Gastrocnemius medialis (tissue), 4 donors: Measurements from ENCODE around the gene CCNB1IP1. TPM values are rescaled to one million over a fixed set of nuclear protein-coding genes. Genes with fewer than 3 reads are reported as not detected.
"Not testable (repeated sequence)": the region's sequence is repeated elsewhere in the genome, so short reads cannot be mapped to it uniquely, and the experiment has no call there.

Experiments used
- ATAC-seq, 2 donors: fragments of 150-250 bp; one replicate each; pipeline ENCODE4 v1.9.1; 2016
- DNase-seq, 2 donors: peaks; one replicate each; pipeline ENCODE4 v3.0.0-alpha.2; 2019
- H3K27ac ChIP-seq, 4 donors: fragments of 200-600 bp; sonication (generic); 1 replicate in 1 of 4; 2 replicates in 3 of 4; pipeline ENCODE4 v1.5.1; 2016 to 2018; ENCODE audit warnings: mild to moderate bottlenecking in 2 of 4, moderate library complexity in 1 of 4
- H3K27me3 ChIP-seq, 3 donors: fragments of 200-600 bp; sonication (generic) in 2 of 3; 1 replicate in 1 of 3; 2 replicates in 2 of 3; pipeline versions ENCODE4 v1.5.1 to v1.6.0; 2016 to 2019; ENCODE audit warnings: mild to moderate bottlenecking in 1 of 3, moderate library complexity in 1 of 3
- H3K36me3 ChIP-seq, 2 donors: fragments of 200-600 bp; sonication (generic) in 1 of 2; one replicate each; pipeline ENCODE4 v1.5.1; 2017 to 2018
- H3K4me1 ChIP-seq, 2 donors: fragments of 200-600 bp; sonication (generic) in 1 of 2; one replicate each; pipeline ENCODE4 v1.5.1; 2016 to 2017; ENCODE audit warnings: mild to moderate bottlenecking in 2 of 2
- H3K4me3 ChIP-seq, 4 donors: fragments of 200-600 bp; sonication (generic) in 3 of 4; 1 replicate in 1 of 4; 2 replicates in 3 of 4; pipeline ENCODE4 v1.5.1; 2016 to 2019; ENCODE audit warnings: mild to moderate bottlenecking in 2 of 4
- H3K9me3 ChIP-seq, 3 donors: fragments of 200-600 bp; sonication (generic) in 2 of 3; 1 replicate in 1 of 3; 2 replicates in 2 of 3; pipeline ENCODE4 v1.5.1; 2016 to 2019
- CTCF ChIP-seq, 5 experiments: fragments of 450-650 bp in 3 of 5; fragments of 200-600 bp in 2 of 5; sonication (generic) in 2 of 5; IDR thresholded peaks in 4 of 5; conservative IDR thresholded peaks in 1 of 5; 1 replicate in 4 of 5; 2 replicates in 1 of 5; pipeline ENCODE4 v1.5.1; 2016 to 2019; ENCODE audit warnings: antibody characterized with exemption in 5 of 5, mild to moderate bottlenecking in 3 of 5, moderate library complexity in 3 of 5
- POLR2A ChIP-seq, 2 donors: fragments of 450-650 bp; IDR thresholded peaks; one replicate each; pipeline ENCODE4 v1.6.1; 2017; ENCODE audit warnings: antibody characterized with exemption in 2 of 2, mild to moderate bottlenecking in 2 of 2, moderate library complexity in 2 of 2
- in situ Hi-C, 4 donors: fragments of 200-750 bp; cut with MboI; loops; one replicate each; pipeline versions ENCODE4 v1.15.0 to v1.8.0; 2017; ENCODE audit warnings: low sequenced_read_pairs in 4 of 4
- intact Hi-C: fragments of 100-400 bp; cut with DNase I; formaldehyde crosslinking; loops from one replicate; pipeline ENCODE4 v1.15.1; 2023; ENCODE audit warnings: low total_unique reads
- total RNA-seq, 4 donors: library from RNA; depleted of rRNA; stranded (reverse); fragments of >200 nt; gene quantifications; one replicate each; pipeline versions ENCODE4 v1.1.0 to v1.2.3, GENCODE V29; 2016

Gene CCNB1IP1
- total RNA-seq, 4 donors from 2014 or later: 15.7 to 42.9 (median 30.2) TPM

- H3K4me3 ChIP-seq: no peak overlapping the region
- ATAC-seq (no peak), DNase-seq (no peak)
- no peaks in the 10 kb centered on the region for H3K4me1 ChIP-seq
- intact Hi-C loops (no loop called here), in situ Hi-C loops (loop anchor here in 2 of 4 donors (25.0 kb wide), 1 partner anchor 1046 kb away; no protein-coding TSS in a partner anchor)
- H3K36me3 ChIP-seq: peaks cover 0 to 76% of the 10 kb centered on the region in 2 donors
- H3K9me3 ChIP-seq: no peaks in the 10 kb centered on the region
- H3K27ac ChIP-seq: no peak overlapping the region
- no peaks in the 10 kb centered on the region for H3K27me3 ChIP-seq
- no peak for TF ChIP-seq POLR2A (IDR thresholded peaks at IDR 0.05)
- TF ChIP-seq CTCF (IDR thresholded peaks at IDR 0.05 in 4 of 5, conservative IDR thresholded peaks at IDR 0.05 in 1 of 5): no peak
These were observed 32.8 kb upstream of the CCNB1IP1 start for GRCh38 chr14:20365928-20366327.

GRCh38 chr14:20358474-20358873 is 25.4 kb upstream of the CCNB1IP1 start:
- DNase-seq, intact Hi-C loops, H3K4me3 ChIP-seq, H3K27ac ChIP-seq, H3K27me3 ChIP-seq, H3K9me3 ChIP-seq, ATAC-seq, H3K4me1 ChIP-seq: not testable (repeated sequence)
- H3K36me3 ChIP-seq: peaks cover 0 to 67% of the 10 kb centered on the region in 2 donors
- in situ Hi-C loops: loop anchor here in 2 of 4 donors (25.0 kb wide), 1 partner anchor 1054 kb away; no protein-coding TSS in a partner anchor

GRCh38 chr14:20356422-20356821 is 23.3 kb upstream of the CCNB1IP1 start:
- H3K36me3 ChIP-seq: peaks cover 0 to 76% of the 10 kb centered on the region in 2 donors
- TF ChIP-seq CTCF (IDR thresholded peaks at IDR 0.05 in 4 of 5, conservative IDR thresholded peaks at IDR 0.05 in 1 of 5) (no peak), POLR2A (IDR thresholded peaks at IDR 0.05) (no peak)
- H3K27me3 ChIP-seq: no peaks in the 10 kb centered on the region
- no peak overlapping the region for H3K27ac ChIP-seq
- ATAC-seq (no peak), DNase-seq (no peak)
- no peaks in the 10 kb centered on the region for H3K9me3 ChIP-seq
- intact Hi-C loops: no loop called here
- H3K4me1 ChIP-seq: no peaks in the 10 kb centered on the region
- H3K4me3 ChIP-seq: no peak overlapping the region
- in situ Hi-C loops: loop anchor here in 2 of 4 donors (25.0 kb wide), 1 partner anchor 1056 kb away; no protein-coding TSS in a partner anchor

- H3K9me3 ChIP-seq: no peaks in the 10 kb centered on the region
- intact Hi-C loops (no loop called here), in situ Hi-C loops (loop anchor here in 2 of 4 donors (25.0 kb wide), 1 partner anchor 1061 kb away; no protein-coding TSS in a partner anchor)
- H3K27me3 ChIP-seq: no peaks in the 10 kb centered on the region
- H3K36me3 ChIP-seq: peaks cover 2 to 81% of the 10 kb centered on the region in 2 donors
- H3K4me3 ChIP-seq: no peak overlapping the region
- TF ChIP-seq CTCF (IDR thresholded peaks at IDR 0.05 in 4 of 5, conservative IDR thresholded peaks at IDR 0.05 in 1 of 5) (no peak), POLR2A (IDR thresholded peaks at IDR 0.05) (no peak)
- ATAC-seq (no peak), DNase-seq (no peak)
- no peak overlapping the region for H3K27ac ChIP-seq
- no peaks in the 10 kb centered on the region for H3K4me1 ChIP-seq
These were observed 17.8 kb upstream of the CCNB1IP1 start for GRCh38 chr14:20350860-20351259.

GRCh38 chr14:20350282-20350681 is 17.2 kb upstream of the CCNB1IP1 start:
- DNase-seq: no peak
- no peaks in the 10 kb centered on the region for H3K9me3 ChIP-seq
- intact Hi-C loops: no loop called here
- H3K36me3 ChIP-seq: peaks cover 2 to 79% of the 10 kb centered on the region in 2 donors
- no peaks in the 10 kb centered on the region for H3K4me1 ChIP-seq
- ATAC-seq: no peak
- no peak overlapping the region for H3K27ac ChIP-seq
- in situ Hi-C loops: loop anchor here in 2 of 4 donors (25.0 kb wide), 1 partner anchor 1062 kb away; no protein-coding TSS in a partner anchor
- no peak overlapping the region for H3K4me3 ChIP-seq
- TF ChIP-seq CTCF (IDR thresholded peaks at IDR 0.05 in 4 of 5, conservative IDR thresholded peaks at IDR 0.05 in 1 of 5): no peak
- no peak for TF ChIP-seq POLR2A (IDR thresholded peaks at IDR 0.05)
- H3K27me3 ChIP-seq: no peaks in the 10 kb centered on the region
